ENCODE results near the gene DCAF4.

The DCAF4 gene, protein sequence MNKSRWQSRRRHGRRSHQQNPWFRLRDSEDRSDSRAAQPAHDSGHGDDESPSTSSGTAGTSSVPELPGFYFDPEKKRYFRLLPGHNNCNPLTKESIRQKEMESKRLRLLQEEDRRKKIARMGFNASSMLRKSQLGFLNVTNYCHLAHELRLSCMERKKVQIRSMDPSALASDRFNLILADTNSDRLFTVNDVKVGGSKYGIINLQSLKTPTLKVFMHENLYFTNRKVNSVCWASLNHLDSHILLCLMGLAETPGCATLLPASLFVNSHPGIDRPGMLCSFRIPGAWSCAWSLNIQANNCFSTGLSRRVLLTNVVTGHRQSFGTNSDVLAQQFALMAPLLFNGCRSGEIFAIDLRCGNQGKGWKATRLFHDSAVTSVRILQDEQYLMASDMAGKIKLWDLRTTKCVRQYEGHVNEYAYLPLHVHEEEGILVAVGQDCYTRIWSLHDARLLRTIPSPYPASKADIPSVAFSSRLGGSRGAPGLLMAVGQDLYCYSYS

DNA sequence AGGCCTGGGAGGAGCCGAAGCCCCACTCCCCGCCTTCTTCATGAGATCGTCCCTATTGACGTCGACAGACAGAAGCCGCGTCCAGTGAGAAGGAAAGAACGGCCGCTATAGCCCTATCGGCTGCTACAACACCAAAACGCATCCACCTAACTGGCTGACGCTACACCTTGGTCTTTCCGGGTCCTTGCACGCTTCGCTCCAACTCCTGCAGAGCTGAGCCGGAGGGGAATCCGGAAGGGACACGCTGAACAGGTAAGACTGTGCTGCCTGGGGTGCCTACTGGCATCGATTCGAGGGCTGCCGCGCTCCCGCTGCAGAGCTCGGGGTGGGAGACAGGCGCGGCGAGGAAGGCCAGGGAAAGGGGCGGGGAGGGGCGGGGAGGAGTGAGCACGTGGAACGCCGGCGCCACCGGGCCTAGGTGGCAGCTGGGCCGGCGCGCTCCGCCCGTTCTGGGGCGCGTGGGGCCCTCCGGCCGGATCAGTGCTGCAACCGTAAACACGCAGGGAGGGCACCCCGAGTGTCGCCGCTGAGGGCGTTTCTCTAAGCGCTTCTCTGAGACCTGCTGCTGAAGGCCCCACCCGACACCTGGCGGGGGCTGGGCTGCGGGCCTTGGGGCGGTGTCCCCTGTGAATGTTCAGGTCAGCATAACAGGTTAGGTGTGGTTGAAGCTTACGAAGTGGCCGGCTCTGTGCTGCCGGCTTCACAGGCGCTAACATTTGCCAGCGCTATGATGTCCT is at the start of gene DCAF4:
Gene DCAF4, plus strand, starts transcription at position 173 of the 737 bp plus-strand sequence. CDS start 11,515 bp downstream, outside the sequence.
- peak; percentile 96 for DNase-seq

GRCh38 chr14:72876710-72877063 is 49.6 kb upstream of the DCAF4 start:
- DNase-seq: no peak

DNA sequence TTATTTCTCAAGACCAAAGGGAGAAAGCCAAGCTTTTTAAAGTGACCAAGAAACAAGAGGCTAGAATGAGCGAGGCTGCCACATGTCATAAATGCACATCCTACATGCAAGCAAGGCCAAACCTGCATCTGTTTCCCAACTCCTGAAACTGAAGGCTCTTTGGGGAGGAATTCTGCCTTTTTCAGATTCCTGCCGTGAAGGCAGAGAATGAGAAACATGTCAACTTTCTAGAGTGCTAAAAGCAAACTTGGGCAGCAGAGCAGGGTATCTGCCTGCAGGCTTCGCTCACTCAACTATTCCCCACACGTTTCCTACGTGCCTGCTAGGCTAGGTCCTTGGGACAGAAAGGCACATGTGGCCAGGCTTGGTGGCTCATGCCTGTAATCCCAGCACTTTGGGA is 47.5 kb upstream of the DCAF4 start:
- DNase-seq: no peak

GRCh38 chr14:72879431-72879830 is 46.8 kb upstream of the DCAF4 start:
- no peak for DNase-seq

DNA sequence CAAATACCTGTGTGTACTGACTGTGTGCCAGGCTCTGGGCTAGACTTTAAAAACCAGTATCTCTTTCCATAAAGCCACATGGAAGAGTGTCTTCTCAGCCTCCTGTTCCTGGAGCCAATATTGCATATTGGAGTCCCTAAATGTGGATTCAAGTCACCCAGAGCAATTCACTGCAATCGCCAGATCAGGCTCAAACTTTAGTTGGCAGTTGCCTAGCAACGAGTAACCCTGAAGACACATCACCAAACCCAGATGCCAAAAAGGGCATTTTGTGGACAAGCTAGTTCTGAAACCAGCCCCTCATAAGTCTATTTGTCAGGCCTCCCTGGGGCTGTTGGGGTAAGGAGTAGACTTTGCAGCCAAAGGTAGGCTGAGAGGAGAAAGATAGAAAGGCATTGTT is 46.1 kb upstream of the DCAF4 start:
- DNase-seq: no peak

GRCh38 chr14:72880820-72881219 is 45.4 kb upstream of the DCAF4 start:
- no peak for DNase-seq

DNA sequence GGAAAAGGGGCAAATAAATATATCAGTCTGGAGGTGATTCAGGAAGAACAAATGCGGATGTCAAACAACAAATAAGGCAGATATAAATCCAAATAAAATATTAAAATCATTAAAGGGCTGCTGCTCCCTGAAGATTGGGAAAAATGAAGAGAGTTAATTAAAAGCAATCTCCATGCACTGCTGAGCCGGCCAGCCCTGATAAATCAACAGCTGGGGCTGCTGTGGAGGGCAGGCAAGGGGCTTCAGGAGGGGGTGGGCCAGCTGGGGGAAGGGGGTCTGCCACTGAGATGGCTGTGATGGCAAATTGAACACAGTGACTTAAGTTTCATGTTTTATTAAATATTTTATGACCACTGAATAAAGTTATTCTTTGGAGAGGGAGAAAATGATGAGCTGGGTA is 44.7 kb upstream of the DCAF4 start:
- no peak for DNase-seq

GRCh38 chr14:72882047-72882446 is 44.2 kb upstream of the DCAF4 start:
- DNase-seq: no peak

GRCh38 chr14:72882463-72882862 is 43.8 kb upstream of the DCAF4 start:
- DNase-seq: no peak

- no peak for DNase-seq
These were observed 43.2 kb upstream of the DCAF4 start for GRCh38 chr14:72883109-72883508.

DNA sequence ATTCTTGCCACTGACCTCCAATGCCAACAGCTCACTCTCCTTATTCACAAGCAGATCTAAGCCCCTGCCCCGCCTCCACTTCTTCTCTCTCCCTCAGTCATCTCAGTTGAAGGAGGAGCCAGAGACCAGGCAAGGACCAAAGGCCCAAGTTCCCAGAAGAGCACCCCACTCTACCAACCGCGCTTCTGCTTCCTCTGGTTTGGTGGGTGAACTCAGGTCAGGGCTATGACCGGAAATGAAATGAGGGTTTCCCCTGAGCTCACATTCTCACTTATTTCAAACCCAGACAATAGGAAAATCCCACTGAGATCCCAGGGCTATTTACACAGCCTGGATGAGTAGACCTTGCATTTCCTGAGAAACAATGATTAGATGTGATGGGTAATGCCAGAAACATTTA is 42.3 kb upstream of the DCAF4 start:
- no peak for DNase-seq

GRCh38 chr14:72884386-72884785 is 41.9 kb upstream of the DCAF4 start:
- no peak for DNase-seq

DNA sequence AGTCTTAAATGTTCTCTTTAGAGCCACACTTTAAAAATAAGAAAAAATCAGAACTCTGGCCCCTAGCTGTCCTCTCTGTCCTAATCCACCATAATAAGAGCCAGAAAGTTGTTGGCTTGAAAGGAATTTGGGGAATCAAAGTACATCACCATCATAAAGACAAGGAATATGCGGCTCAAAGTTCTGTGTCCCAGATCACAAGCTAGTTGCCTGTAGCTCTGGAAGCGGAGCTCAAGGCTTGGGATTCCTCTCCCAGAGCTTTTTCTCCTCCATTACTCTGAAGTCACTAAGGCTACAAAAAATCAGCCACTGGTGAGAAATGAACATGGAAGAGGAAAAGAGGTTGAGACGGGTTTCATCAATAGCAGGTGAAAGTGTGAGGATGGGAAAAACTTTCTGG is 38.8 kb upstream of the DCAF4 start:
- DNase-seq: no peak

- DNase-seq: no peak
These were observed 38.1 kb upstream of the DCAF4 start for GRCh38 chr14:72888192-72888591.

DNA sequence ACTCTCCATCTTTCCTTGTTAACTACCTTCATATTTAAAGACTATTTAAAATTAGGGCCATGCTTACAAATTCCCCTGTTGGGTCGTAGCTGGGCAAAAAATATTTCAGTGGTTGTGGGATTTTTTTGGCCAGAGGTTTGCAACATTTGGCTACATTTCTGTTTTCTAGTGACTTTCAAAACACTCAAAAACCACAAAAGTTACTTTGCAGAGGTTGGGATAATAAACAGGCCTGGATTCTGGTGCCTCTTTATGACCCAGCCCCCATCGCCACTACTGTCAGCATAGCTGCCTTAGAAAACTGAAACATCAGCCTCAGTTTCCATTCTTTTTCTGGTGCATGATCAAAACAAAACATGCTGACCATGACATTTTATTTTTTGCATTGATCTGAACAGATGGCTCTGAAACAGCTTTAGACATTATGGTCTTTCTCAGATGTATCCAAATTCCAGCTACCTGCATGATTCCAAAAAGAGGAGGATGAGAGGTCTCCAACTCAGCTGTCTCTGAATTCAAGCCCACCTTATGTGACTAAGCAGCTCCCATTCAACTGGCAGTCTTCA is 37.5 kb upstream of the DCAF4 start:
- no peak for DNase-seq

GRCh38 chr14:72889366-72889765 is 36.9 kb upstream of the DCAF4 start:
- DNase-seq: no peak

DNA sequence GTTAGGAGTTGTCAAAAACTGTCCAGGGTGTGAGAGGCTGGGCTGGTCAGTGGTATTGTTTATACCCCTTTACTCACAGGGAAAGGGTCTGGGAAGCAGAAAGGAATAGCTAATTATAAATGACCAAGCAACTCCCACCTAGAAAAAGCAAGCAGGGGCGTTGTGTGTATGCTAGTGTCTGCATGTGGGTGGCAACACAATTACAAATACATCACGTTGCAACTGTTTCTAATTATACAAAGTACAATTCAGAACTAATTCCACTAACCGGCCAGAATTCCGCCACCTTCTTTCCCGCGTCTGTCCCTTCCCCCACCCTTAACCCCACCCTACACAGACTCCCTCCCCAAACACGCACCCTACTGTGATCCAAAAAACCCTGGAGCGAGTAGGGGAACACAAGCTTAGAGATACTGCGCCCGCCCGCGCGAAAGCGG is 34.6 kb upstream of the DCAF4 start:
- no peak for DNase-seq

- no peak for DNase-seq
These were observed 34.0 kb upstream of the DCAF4 start for GRCh38 chr14:72892103-72892878.

GRCh38 chr14:72892879-72893635 is 33.2 kb upstream of the DCAF4 start:
- DNase-seq: no peak

GRCh38 chr14:72893636-72894322 is 32.5 kb upstream of the DCAF4 start, which contains the start of gene DPF3:
Gene DPF3 (minus strand): TSS chr14:72894101. CDS start chr14:72894088, 13 bp downstream.
- DNase-seq: peak; percentile 86

DNA sequence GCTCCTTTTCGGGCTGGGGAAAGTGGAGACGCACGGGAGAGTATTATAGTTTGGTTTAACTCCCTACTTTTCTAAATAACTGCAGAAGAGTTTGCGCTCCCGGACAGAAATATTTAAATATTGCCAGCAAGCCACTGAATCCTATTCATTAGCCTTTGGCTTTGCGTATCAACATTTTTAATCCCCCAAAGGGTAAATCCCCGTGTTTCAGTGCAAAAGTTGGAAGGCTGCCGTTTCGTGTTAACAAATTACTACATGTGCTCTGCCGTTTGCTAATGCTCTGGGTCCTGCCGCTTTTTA is 32.0 kb upstream of the DCAF4 start:
- DNase-seq: no peak

All from NCI-H2227 treated with DMSO at 0.1 percent for 48 hours (cell line).